Hepatocyte (in vitro differentiated cells): Measurements from ENCODE around the gene GINM1.

Experiments used
- CTCF ChIP-seq: fragments of 200-600 bp; sonication (generic); IDR thresholded peaks from 2 replicates; pipeline ENCODE4 v1.5.1; 2016; ENCODE audit warnings: antibody characterized with exemption, mild to moderate bottlenecking; ENCODE audit not compliant: poor library complexity
- EZH2 ChIP-seq: fragments of 200-600 bp; sonication (generic); IDR thresholded peaks from 2 replicates; pipeline ENCODE4 v1.6.1; 2016; ENCODE audit warnings: antibody characterized with exemption, mild to moderate bottlenecking, borderline replicate concordance
- EZH2phosphoT487 ChIP-seq: fragments of 200-600 bp; sonication (generic); IDR thresholded peaks from one replicate; pipeline ENCODE4 v1.6.1; 2018; ENCODE audit warnings: antibody characterized with exemption, mild to moderate bottlenecking, low read depth, moderate library complexity; ENCODE audit not compliant: unreplicated experiment, severe bottlenecking

GRCh38 chr6:149563203-149563927, 2.8 kb upstream of the GINM1 start:
- TF ChIP-seq EZH2 (no peak), CTCF (no peak), EZH2phosphoT487 (no peak)
